Parathyroid adenoma (tissue), 2 donors: ENCODE results near the gene KCTD17.

ENCODE experiments used
- H2AFZ ChIP-seq: fragments of 300-600 bp; sonication (generic); one replicate; pipeline ENCODE4 v1.7.0; 2017; ENCODE audit warnings: antibody characterized with exemption, mild to moderate bottlenecking
- H3K27ac ChIP-seq: fragments of 300-600 bp; sonication (generic); one replicate; pipeline ENCODE4 v1.7.0; 2017
- H3K27me3 ChIP-seq: fragments of 300-600 bp; sonication (generic); one replicate; pipeline ENCODE4 v1.7.0; 2017; ENCODE audit warnings: low read length; ENCODE audit not compliant: control insufficient read depth, insufficient read depth
- H3K36me3 ChIP-seq: fragments of 300-600 bp; sonication (generic); one replicate; pipeline ENCODE4 v1.7.0; 2017; ENCODE audit warnings: low read length; ENCODE audit not compliant: control insufficient read depth, insufficient read depth
- H3K4me1 ChIP-seq: fragments of 300-600 bp; sonication (generic); one replicate; pipeline ENCODE4 v1.7.0; 2017; ENCODE audit warnings: control low read depth
- H3K4me2 ChIP-seq: fragments of 300-600 bp; sonication (generic); one replicate; pipeline ENCODE4 v1.7.0; 2017; ENCODE audit warnings: low read length
- H3K4me3 ChIP-seq: fragments of 300-600 bp; sonication (generic); one replicate; pipeline ENCODE4 v1.7.0; 2017; ENCODE audit warnings: low read depth, low read length
- H3K79me2 ChIP-seq: fragments of 300-600 bp; sonication (generic); one replicate; pipeline ENCODE4 v1.7.0; 2017; ENCODE audit warnings: control low read depth
- H3K9ac ChIP-seq: fragments of 300-600 bp; sonication (generic); one replicate; pipeline ENCODE4 v1.7.0; 2017; ENCODE audit warnings: mild to moderate bottlenecking
- H3K9me3 ChIP-seq: fragments of 300-600 bp; sonication (generic); one replicate; pipeline ENCODE4 v1.7.0; 2017; ENCODE audit warnings: low read length; ENCODE audit not compliant: control insufficient read depth
- CTCF ChIP-seq: fragments of 300-600 bp; sonication (generic); IDR thresholded peaks from one replicate; pipeline ENCODE4 v1.7.0; 2017; ENCODE audit warnings: antibody characterized with exemption, mild to moderate bottlenecking
- donor health status: primary hyperparathyroidism.

The KCTD17 gene

GRCh38 chr22:37051391-37052385, at the start of gene KCTD17:
Gene KCTD17, plus strand, starts transcription at chr22:37051742. Its CDS starts 19 bp downstream, at chr22:37051761.
- Histone ChIP-seq H2AFZ (peak within 1 kb of the TSS; percentile 75), H3K27me3 (no peaks in the 10 kb centered on the region), H3K9me3 (no peaks in the 10 kb centered on the region), H3K79me2 (no peaks in the 10 kb centered on the region), H3K9ac (no peak within 1 kb of the TSS), H3K4me3 (peak within 1 kb of the TSS; percentile 58), H3K4me1 (no peaks in the 10 kb centered on the region), H3K27ac (no peak within 1 kb of the TSS), H3K36me3 (no peaks in the 10 kb centered on the region), H3K4me2 (peak within 1 kb of the TSS; percentile 92)
- TF ChIP-seq CTCF = no peak

GRCh38 chr22:37001826-37002225, 49.7 kb upstream of the KCTD17 start:
- no peaks in the 10 kb centered on the region for H3K79me2 ChIP-seq
- no peak overlapping the region for H3K27ac ChIP-seq
- TF ChIP-seq CTCF = no peak
- H3K4me1 ChIP-seq = no peaks in the 10 kb centered on the region
- H3K36me3 ChIP-seq = no peaks in the 10 kb centered on the region
- no peak overlapping the region for H3K9ac ChIP-seq
- no peak overlapping the region for H3K4me3 ChIP-seq
- H2AFZ ChIP-seq = no peak overlapping the region
- no peaks in the 10 kb centered on the region for H3K27me3 ChIP-seq
- H3K9me3 ChIP-seq = no peaks in the 10 kb centered on the region
- H3K4me2 ChIP-seq = no peak overlapping the region

- no peak overlapping the region for H3K4me2 ChIP-seq
- no peaks in the 10 kb centered on the region for H3K4me1 ChIP-seq
- H3K9me3 ChIP-seq = no peaks in the 10 kb centered on the region
- TF ChIP-seq CTCF = no peak
- no peak overlapping the region for H2AFZ ChIP-seq
- no peak overlapping the region for H3K4me3 ChIP-seq
- no peaks in the 10 kb centered on the region for H3K36me3 ChIP-seq
- no peaks in the 10 kb centered on the region for H3K79me2 ChIP-seq
- H3K27me3 ChIP-seq = no peaks in the 10 kb centered on the region
- no peak overlapping the region for H3K27ac ChIP-seq
- no peak overlapping the region for H3K9ac ChIP-seq
These were observed 48.9 kb upstream of the KCTD17 start for GRCh38 chr22:37002633-37003032.

GRCh38 chr22:37007651-37008050, 43.9 kb upstream of the KCTD17 start:
- no peak for TF ChIP-seq CTCF

More at GRCh38 chr22:37007651-37008050, 43.9 kb upstream of the KCTD17 start:
- no peaks in the 10 kb centered on the region for H3K9me3 ChIP-seq
- no peaks in the 10 kb centered on the region for H3K79me2 ChIP-seq
- H2AFZ ChIP-seq = no peak overlapping the region
- no peaks in the 10 kb centered on the region for H3K4me1 ChIP-seq
- no peaks in the 10 kb centered on the region for H3K36me3 ChIP-seq
- H3K27ac ChIP-seq = no peak overlapping the region
- no peak overlapping the region for H3K4me2 ChIP-seq
- no peak overlapping the region for H3K9ac ChIP-seq
- H3K4me3 ChIP-seq = no peak overlapping the region
- H3K27me3 ChIP-seq = no peaks in the 10 kb centered on the region
